NCI-H187 treated with DMSO at 0.1 percent for 48 hours (cell line): ENCODE data around the gene DNAJC30.

Experiments used
- DNase-seq: peaks from one replicate; lab custom pipeline; 2025; lab: John Stamatoyannopoulos, UW

DNAJC30 gene

DNA sequence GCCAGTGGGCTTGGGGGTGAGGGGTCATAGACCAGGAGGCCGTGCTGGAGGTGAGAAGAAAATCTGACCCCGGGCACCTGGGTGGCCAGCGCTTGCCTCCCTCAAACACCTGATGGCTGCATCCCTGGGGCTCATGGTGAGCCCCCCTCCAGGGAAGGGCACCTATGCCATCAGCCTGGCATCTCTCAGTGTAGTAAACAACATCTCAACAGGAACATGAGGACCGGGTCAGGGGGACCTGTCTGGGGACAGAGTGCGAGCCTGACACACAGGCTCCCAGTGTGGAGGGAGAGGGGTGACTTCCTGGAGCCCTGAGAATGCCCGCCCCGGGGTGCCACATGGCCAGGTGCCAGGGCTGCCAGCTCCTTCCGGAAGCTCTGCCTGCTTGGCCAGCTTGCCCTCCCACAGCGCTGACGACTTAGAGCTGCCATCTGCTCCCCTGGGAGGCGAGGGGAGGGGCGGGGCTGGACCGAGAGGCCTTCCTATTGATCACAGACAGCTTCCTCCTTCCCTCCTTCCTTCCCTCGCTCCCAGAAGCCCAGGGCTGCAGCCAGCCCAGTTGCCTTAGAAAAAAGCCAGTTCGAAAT is 23.9 kb upstream of the DNAJC30 start:
- DNase-seq: no peak

- no peak for DNase-seq
Measured at GRCh38 chr7:73706126-73707044, 23.1 kb upstream of the DNAJC30 start.

DNA sequence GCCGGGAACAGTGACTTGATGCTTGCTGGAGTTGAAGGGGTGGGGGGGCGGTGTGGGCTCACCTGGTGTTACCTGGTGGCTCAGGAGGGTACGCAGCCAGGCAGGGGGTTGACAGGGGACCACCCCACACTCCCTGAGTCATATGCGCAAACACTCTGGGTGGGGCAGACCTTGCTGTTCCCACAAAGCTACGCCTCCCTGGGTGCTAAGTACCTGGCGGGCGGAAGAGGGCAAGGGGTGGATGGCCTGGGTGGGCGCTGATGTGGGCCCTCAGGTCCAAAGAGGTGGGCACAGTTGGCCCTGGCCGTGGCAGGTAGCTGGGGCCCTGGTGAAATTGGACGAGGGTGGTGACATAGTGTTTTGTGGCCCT is 22.3 kb upstream of the DNAJC30 start:
- no peak for DNase-seq

GRCh38 chr7:73704640-73705550 is 21.6 kb upstream of the DNAJC30 start:
- DNase-seq: no peak

GRCh38 chr7:73703757-73704639 is 20.7 kb upstream of the DNAJC30 start:
- peak; percentile 40 for DNase-seq

GRCh38 chr7:73703225-73703624 is 20.0 kb upstream of the DNAJC30 start:
- no peak for DNase-seq

- no peak for DNase-seq
Measured at GRCh38 chr7:73702665-73703064, 19.4 kb upstream of the DNAJC30 start.

DNA sequence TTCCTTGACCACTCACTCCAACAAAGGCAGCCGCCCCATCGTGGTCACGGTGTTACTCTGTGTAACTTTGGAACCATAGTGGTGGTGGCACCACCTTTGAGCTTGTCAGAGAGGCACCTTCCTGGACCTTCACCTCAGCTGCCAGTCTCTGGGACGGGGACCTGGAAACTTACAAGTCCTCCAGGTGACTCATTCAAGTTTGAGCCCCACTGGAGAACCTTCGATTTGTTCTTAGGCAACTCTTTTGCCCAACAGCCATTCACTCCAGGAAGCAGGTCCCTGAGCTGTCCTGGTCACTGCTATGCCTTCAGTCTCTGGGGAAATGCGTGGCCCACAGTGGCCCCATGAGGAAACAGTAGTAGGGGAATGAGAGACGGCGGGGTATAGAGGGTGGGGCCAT is 19.0 kb upstream of the DNAJC30 start:
- no peak for DNase-seq

GRCh38 chr7:73701357-73701995 is 18.2 kb upstream of the DNAJC30 start:
- DNase-seq: no peak

DNA sequence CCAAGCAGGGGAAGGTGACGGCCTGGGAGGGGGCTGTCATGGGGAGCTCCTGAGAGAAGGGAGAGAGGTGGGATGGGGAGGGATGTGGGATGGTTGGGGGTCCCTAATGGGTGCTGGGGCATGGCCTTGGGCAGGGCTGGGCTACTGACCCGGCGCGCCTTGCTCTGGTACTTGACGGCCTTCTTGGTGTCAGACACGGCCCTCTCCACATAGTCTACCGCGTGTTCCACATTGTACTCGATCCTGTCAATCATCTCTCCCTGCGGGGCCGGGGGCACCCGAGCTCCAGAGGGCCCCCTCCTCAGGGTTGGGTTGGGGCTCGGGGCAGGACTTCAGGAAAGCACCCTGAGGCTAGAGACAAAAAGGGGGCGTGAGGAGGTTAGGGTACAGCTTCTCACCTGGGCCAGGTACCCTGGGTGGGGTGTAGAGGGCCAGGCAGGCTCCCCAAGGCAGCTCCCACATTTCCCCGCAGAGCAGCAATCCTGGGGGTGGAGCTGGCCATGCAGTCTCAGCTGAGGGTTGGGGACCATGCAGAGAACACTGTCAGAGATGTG is 17.4 kb upstream of the DNAJC30 start:
- DNase-seq: no peak

- DNase-seq: no peak
Measured at GRCh38 chr7:73700069-73700423, 16.8 kb upstream of the DNAJC30 start.

DNA sequence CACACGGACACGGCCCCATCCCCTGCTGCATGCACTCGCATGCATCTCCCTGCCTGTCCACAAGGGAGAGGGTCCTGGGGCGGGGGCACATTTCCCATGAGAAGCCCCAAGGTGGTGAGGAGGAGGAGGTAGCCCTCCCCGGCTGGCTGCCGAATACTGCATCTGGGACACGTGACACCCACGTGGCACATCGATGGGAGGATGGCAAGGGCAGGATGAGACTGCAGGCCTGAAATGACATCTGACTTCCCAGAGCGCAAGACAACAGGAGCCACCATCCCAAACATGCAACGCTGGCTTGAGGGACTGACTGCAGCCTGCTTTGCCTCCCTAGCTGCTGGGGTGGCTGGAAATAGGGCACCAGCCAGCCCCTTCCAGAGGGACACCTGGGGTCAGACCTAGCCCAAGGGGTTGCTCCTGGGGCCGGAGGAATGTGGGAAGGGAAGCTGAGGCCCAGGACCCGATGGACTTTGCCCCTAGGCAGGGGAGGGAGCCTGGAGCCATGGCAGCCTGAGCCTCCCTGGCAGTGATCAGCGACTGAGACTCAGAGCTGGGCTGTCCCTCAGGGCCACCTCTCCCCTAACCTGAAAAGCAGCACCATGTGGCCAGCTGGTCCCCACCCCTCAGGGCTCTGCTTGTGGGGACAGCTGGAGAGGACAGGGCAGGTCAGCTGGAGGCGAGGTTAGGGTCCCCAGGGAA is 16.3 kb upstream of the DNAJC30 start:
- no peak for DNase-seq

DNA sequence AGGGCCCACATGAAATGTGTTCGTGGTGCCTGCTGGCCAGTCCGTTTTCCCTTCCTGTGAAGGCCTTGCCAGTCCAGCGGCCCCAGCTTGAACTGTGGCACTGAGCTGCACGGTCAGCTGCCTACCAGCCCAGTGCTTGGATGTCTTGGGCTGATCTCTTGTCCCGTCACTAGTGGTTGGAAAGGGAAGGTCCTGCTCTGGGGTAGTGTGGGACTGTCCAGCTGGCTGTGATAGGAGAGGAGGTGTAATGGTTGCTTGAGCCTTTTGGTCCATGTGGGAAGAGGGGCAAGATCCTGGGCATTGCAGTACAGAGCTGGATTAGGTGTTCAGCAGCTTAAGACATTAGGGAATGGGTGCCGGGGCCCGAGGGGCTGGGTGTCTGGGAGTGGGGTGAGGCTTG is 15.2 kb upstream of the DNAJC30 start:
- DNase-seq: no peak

GRCh38 chr7:73696372-73696771 is 13.1 kb upstream of the DNAJC30 start:
- no peak for DNase-seq

DNA sequence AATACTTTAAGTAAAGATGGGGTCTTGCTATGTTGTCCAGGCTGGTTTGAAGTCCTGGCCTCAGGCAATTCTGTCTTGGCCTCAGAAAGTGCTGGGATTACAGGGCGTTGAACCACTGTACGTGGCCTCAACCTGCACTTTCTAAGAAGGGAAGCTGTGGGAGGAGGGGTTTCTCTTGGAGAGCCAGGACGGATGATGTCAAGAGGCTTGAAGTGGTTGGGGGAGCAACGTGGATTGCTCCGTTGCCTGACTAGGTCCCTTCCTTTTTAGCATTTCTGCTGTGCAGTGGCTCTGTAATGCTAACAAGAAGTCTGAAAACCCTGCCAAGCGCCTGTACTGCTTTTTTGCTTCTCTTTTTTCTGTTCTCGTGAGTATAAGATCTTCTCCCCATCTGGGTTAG is 7.4 kb upstream of the DNAJC30 start:
- DNase-seq: no peak

DNA sequence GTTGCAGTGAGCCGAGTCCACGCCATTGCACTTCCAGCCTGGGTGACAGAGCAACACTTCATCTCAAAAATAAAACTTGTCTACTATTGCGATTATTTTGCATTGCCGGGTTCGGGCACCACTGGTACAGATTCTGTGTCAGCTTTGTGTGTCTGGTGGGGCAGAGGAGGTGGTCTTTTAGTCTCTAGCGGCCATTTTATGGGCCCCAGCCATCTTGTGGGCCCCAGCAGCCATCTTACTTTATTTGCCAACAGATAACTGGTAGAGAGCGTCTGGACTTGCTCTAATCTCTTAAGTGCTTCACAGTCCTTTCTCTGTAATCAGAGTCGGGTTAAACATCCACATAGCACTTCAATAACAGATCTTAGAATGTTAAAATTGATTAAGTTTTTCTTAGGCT is 5.0 kb upstream of the DNAJC30 start:
- DNase-seq: no peak

GRCh38 chr7:73685311-73685710 is 2.1 kb upstream of the DNAJC30 start:
- DNase-seq: no peak

- DNase-seq: no peak
Measured at GRCh38 chr7:73683788-73684693, 788 bp upstream of the DNAJC30 start.

DNA sequence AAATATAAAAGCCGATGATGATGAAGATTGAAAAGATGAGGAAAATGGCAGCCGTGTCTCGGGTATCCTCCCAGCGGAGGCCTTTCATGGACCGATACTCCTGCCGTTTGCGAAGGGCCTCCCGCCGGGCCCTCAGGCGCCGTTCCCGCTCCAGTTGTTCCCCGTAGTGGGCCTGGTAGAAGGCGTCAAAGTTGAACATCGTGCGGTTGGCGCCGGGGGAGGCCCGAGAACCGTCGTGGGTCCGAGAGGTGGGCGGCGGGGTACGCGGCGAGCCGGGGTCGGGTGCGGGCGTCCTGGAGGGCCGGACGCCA is 553 bp downstream of the DNAJC30 start:
- DNase-seq: no peak
